ENCODE results near the gene LIN7A. TPM values are rescaled to one million over a fixed set of nuclear protein-coding genes. Genes with fewer than 3 reads are reported as not detected.

The LIN7A gene
- total RNA-seq, 1 donor from 2014 or later, result 9.8 TPM

DNA sequence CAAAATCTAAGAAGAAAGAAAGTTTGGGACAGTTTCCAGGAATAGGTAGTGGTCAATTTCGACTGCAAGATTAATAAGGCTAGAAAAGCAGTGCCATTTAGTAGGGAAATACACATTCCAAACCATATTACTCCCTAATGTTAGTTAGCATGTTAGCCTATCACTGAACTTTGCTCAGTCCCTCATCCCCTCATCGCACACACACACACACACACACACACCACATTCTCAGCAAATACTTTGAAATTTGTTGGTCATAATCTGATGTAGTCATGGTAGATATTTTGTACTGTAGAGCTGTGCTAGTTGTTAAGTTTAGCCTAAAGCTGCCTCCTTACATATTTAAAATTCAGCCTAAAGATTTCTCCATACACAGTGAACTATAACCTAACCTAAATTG, 157.0 kb downstream of the LIN7A start:
- ATAC-seq (ENCODE audit: poor library complexity) (no peak), DNase-seq (no peak)
- intact Hi-C loops (cut with DNase I), result no loop called here

DNA sequence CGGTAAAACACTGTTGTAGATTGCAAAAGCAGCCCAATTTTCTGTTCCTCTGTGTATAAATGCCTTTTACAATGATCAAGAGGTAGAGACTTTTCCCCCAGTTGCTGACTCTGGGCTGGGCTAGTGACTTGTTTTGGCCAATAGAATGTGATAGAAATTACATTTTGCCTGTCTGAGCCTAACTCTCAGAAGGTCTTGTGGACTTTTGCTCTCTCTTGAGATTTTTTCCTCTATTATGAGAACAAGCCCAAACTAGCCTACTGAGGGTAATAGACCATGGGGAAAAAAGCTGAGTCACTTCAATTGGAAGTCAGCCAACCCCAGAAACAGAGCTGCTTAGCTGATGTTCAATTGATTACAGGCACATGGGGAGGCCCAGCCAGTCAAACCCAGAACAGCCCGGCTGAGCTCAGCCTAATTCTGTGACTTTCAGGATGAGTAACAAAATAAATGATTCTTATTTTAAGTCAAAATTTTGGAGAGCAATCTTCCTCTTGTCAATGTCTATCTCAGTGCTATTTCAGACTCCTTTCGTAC, 159.7 kb downstream of the LIN7A start:
- intact Hi-C loops (cut with DNase I), result no loop called here
- DNase-seq (peak; percentile 47), ATAC-seq (ENCODE audit: poor library complexity) (peak; percentile 84)

DNA sequence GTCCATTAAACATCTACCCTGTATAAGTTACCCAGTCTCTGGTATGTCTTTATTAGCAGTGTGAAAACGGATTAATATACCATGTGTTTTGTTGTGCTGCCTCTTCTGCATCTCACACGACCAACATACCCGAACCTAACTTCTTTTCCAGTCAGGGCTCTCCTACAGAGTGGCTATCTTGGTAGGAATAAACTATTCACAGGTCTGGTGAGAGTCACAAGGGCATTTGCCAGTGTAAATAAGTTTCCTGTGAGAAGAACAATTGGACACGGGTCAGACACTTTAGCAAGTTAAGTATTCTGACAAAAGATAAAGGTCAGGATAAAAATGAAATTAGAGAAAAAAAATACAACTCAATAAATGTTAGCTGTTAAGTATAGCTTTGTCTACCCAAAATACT, 160.1 kb downstream of the LIN7A start:
- intact Hi-C loops (cut with DNase I), result no loop called here
- no peak for ATAC-seq (ENCODE audit: poor library complexity)

DNA sequence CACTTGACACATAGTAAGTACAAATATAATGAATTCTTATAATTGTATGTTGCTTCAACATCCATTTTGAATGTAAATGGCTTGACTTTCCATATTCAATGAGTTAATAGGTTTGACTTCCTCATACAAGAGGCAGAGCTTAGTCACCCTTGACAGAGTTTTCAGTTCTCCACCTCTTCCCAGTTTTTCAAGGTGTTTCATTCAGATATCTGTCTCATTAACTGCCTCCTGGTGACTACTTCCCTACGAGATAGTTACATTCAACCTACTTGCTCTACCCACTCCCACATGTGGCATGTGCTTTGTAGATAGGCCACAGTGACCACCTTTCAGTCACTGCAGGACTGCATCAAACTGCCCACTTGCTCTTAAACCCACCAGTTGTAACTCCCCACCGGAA, 161.0 kb downstream of the LIN7A start:
- ATAC-seq (ENCODE audit: poor library complexity) (no peak), DNase-seq (no peak)
- intact Hi-C loops (cut with DNase I), result no loop called here

More for the DNA sequence above, 160.1 kb downstream of the LIN7A start:
- no peak for DNase-seq

DNA sequence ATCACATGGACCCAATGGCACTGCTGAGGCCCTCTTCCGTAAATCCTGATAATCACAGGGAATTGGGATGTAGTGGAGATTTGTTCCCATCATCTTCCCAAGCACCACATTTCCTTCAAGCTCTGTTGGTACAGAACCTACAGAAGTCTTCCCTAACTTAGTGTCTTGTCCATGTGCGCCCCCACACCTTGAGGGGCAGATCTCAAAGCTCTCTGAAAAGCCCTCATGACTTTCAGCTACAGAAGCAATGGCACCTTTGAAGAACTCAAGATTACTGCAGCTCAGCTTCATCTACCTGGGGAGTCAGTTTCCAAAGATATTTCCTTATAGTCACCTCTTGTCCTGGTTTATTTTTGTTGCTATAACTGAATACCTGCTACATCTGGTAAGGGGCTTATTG, 166.8 kb downstream of the LIN7A start:
- ATAC-seq (ENCODE audit: poor library complexity), result no peak

DNA sequence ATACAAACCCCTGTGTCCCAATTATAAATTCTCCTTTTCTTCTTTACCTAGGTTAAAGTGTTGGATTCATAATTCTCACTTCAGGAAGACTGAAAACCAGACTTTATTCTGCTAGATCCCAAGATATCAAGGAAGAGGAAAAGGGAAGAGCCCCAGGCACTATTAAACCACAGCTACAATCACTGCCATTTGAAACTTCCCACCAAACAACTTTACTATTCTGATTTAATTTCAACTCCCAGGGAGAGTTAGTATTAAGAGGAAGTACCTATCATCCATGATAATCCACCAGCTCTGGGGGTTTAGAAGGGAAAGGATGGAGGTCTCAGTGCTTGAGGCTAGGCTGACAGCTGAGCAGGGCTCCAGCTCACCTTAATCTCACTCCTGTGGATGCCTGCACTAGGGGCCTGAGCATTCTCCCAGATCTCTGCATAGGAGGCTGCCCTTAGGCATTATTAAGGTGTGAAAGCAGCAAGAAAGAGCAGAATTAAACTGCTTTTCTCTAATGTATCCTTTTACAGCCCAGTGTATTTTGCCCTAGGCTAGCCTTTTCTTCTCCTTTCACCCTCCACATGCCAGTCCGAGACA, 168.1 kb downstream of the LIN7A start:
- no peak for DNase-seq
- ATAC-seq (ENCODE audit: poor library complexity), result no peak
- intact Hi-C loops (cut with DNase I), result loop anchor here (10.0 kb wide), 2 partner anchors 295 to 355 kb away; no protein-coding TSS in a partner anchor

More for the DNA sequence above, 166.8 kb downstream of the LIN7A start:
- DNase-seq, result no peak
- intact Hi-C loops (cut with DNase I), result no loop called here

DNA sequence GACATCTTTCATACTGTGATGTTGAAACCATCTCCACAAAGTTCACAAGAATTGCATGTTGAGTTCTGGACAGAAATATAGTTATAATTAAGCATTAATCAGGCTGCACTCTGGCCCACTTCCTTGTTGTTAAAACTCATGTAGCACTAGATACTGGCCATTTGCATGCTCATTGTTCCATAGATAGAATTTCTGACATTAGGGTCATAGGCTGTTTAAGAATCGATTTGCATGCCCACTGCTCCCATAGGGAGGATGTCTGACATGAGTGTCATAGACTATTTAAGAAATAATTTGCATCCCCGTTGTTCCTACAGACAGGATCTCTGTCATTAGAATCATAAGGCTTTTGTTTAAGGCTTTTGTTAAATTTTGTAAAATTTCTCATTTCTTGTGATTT, 170.8 kb downstream of the LIN7A start:
- intact Hi-C loops (cut with DNase I), result loop anchor here (10.0 kb wide), 2 partner anchors 292 to 352 kb away; no protein-coding TSS in a partner anchor
- ATAC-seq (ENCODE audit: poor library complexity) (no peak), DNase-seq (no peak)

DNA sequence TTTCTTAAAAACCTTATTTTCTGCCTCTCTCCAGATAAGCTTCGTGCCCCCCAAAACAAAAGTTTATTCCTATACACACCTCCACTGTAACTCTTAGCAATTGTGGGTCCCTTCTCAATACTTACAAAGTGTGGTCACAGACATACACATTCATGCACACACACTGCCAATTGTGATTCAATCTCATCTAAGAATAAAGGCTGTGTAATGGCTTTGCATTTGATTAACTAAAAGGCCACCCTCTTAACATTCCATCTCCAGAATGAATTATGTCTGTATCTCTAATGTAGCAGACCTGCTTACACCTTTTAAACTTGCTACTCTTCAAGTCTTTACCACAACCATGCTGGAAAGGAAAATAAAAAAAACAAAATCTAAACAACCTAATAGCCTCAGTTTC, 171.5 kb downstream of the LIN7A start:
- ATAC-seq (ENCODE audit: poor library complexity), result no peak
- intact Hi-C loops (cut with DNase I), result loop anchor here (10.0 kb wide), 2 partner anchors 291 to 351 kb away; no protein-coding TSS in a partner anchor
- no peak for DNase-seq

DNA sequence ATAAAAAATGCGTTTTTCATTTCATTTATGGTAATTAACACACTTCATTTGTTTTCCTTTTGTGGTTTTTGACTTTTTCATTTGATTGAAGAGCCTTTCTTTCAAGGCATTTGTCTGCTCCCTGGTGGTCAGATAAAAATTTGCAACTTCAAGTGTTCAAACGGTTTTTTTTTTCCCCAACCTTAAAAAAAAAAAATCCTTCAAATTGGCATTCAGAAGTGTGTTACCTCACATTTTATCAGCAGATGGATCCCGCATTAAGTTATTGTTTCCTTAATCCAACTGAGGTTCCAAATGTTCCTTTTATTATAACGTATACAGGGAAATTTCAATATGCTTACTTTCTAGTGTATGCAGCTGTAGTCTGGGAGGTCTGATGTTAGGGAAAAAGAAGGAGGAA, 173.9 kb downstream of the LIN7A start:
- DNase-seq, result no peak
- intact Hi-C loops (cut with DNase I), result loop anchor here (10.0 kb wide), 2 partner anchors 289 to 349 kb away; no protein-coding TSS in a partner anchor
- ATAC-seq (ENCODE audit: poor library complexity), result no peak

DNA sequence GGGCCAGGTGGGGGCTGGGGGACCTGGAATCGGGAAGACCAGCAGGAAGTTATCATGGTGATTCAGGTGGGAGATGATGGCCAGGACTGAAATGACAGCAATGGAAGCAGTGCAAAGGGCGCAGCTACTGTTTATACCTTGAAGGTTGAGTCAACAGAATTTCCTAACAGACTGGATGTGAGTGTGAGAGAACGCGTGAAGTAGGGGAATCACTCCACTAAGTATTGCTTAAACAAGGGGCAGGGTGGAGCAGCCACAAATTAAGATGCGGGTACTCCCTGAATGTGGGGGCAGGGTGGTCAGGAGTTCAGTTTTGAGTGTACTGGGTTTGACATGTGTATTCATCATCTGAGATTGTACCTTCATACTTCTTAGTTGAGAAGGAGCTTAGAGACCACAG, 175.9 kb downstream of the LIN7A start:
- ATAC-seq (ENCODE audit: poor library complexity) (no peak), DNase-seq (no peak)
- intact Hi-C loops (cut with DNase I), result loop anchor here (10.0 kb wide), 2 partner anchors 287 to 347 kb away; no protein-coding TSS in a partner anchor

DNA sequence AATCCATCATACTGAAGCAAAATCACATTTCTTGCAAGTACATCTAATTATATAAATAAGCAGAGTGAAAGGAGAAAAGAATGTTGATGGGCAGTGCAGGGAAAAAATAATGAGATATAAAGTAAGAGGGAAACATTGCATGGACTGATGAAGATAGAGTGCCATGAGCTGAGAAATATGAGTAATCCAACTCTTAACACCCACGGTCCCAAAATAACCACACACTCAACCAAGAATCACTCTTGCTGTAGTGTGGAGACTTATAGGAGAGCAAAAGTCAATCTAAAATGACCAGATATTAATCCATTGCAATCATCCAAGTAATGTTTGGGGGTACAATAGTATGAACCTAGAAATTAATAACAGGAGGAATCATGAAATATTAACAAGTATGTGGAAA, 180.9 kb downstream of the LIN7A start:
- intact Hi-C loops (cut with DNase I), result no loop called here

DNA sequence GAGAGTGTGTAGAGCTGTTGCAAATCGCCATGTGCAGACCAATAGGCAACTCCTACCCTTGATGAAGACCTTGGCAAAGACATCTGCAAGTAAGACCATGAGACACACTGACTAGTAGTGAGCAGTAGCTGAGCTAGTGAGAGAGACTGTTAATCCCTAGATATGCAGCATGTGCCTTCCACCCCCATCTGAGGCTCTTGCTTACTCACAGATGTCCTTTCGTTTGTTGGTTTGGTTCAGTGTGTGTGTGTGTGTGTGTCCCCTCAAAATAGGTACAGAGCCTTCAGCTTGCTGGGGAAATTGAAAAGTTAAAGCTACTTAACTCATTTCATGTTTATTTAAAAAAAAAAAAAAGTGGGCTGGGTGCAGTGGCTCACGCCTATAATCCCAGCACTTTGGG, 183.5 kb downstream of the LIN7A start:
- ATAC-seq (ENCODE audit: poor library complexity), result no peak
- intact Hi-C loops (cut with DNase I), result no loop called here
- no peak for DNase-seq

More for the DNA sequence above, 180.9 kb downstream of the LIN7A start:
- DNase-seq (no peak), ATAC-seq (ENCODE audit: poor library complexity) (no peak)

DNA sequence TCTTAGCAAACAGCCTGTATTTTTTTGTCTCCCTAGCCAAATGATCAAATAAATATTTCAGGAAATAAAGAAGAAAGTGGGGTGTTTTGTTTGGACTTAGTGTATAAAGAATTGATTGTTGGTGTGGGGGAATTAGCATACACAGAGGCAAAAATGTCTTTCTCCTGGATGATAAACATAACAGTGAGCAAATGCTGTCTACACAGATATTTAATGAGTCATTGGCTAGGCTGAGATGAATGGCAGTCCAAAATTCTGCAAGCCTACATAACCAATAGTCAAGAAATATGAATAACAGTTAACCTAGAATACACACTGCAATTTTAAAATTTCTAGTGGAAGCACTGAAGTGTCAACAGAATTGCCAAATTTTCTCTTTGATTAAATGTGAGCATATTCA, 185.3 kb downstream of the LIN7A start:
- intact Hi-C loops (cut with DNase I), result no loop called here
- ATAC-seq (ENCODE audit: poor library complexity) (no peak), DNase-seq (no peak)

DNA sequence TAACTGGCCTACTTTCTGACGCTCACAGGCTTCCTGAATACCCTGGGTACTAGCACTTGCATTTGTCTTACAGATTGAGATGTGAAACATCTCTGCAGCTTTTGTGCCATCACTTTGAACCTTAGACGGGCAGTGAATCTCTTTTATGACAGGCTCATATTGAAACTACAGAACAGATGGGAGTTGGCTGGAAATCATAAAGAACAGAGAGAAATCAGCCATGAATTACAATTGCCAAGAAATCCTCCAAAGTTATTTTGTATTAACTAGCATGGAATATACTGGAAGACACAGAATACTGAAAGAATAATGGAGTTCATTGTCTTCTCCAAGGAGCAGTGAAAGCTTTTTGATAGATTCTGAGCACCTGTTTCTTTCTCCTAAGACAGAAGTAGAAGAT, 188.3 kb downstream of the LIN7A start:
- ATAC-seq (ENCODE audit: poor library complexity) (no peak), DNase-seq (no peak)
- intact Hi-C loops (cut with DNase I), result no loop called here

DNA sequence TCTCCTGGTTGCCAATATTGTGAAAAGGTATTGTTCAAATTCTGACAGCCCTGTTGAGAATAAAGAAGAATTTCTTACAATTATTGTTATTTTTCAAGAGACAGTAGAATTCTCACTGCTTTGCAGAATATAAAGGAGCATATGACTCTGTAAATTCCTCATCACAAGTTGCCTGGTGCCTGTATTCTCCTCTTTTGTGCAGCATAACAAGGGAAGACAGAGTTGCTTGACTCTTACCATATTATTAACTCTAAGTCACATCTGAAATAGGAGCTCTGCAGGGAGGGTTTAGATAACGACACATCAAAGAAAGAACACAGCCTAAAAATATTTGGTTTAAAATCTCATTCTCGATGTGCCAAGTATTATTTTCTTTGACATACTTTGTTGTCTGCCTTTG, 189.9 kb downstream of the LIN7A start:
- DNase-seq (no peak), ATAC-seq (ENCODE audit: poor library complexity) (no peak)
- intact Hi-C loops (cut with DNase I), result no loop called here

DNA sequence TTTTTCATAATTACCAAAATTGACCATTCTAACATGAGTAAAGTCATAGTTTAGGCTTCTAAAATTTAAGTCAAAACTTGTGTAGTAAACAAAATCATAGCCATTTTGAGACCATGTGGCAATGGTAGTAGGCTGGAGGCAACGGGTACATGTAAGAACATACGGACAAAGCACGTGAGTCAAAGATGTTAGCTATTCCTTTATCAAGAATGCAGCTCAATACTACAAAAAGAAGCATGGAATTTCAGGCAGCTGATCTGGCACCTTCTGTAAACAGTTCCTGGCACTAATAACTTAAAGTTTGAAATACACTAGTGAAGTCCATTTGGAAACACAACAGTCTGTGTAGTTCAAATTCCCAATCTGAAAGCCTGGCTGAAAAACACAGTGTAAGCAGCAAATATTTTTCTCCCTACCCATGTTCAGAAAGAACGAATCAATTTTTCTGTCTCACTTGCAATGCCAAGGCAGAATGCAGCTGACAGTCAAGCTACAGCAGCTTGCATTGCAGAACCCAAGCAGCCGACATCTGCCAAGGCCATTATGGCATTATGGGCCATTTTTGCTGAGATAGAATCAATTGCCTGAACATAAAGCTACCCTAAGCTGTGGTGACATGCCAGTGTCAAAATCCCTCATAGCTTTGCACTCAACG, 191.8 kb downstream of the LIN7A start:
- DNase-seq (no peak), ATAC-seq (ENCODE audit: poor library complexity) (no peak)
- intact Hi-C loops (cut with DNase I), result no loop called here

All from Right ventricle myocardium superior (tissue), 1 donor.